HUES6 (cell line): ENCODE data around the gene PHTF1.

ENCODE experiments used
- H3K27ac ChIP-seq: 2 replicates; pipeline ENCODE4 v1.7.0; 2013; ENCODE audit warnings: low read depth, mild to moderate bottlenecking, low read length, inconsistent platforms
- H3K27me3 ChIP-seq: 2 replicates; pipeline ENCODE4 v1.6.1; 2013; ENCODE audit warnings: low read length; ENCODE audit not compliant: control insufficient read depth, insufficient read depth
- H3K36me3 ChIP-seq: 2 replicates; pipeline ENCODE4 v1.6.1; 2013; ENCODE audit warnings: low read length; ENCODE audit not compliant: control insufficient read depth, insufficient read depth
- H3K4me1 ChIP-seq: 2 replicates; pipeline ENCODE4 v1.6.1; 2013; ENCODE audit warnings: low read length; ENCODE audit not compliant: control insufficient read depth, insufficient read depth
- H3K4me3 ChIP-seq: 2 replicates; pipeline ENCODE4 v1.5.1; 2013; ENCODE audit warnings: low read depth, low read length
- H3K9ac ChIP-seq: one replicate; pipeline ENCODE4 v1.6.1; 2013; ENCODE audit warnings: mild to moderate bottlenecking, low read length
- H3K9me3 ChIP-seq: 2 replicates; pipeline ENCODE4 v1.6.1; 2013; ENCODE audit warnings: low read depth, low read length; ENCODE audit not compliant: control insufficient read depth, insufficient read depth

Gene PHTF1

GRCh38 chr1:113792471-113792870 is 33.2 kb upstream of the PHTF1 start:
- Histone ChIP-seq H3K27me3 (no peaks in the 10 kb centered on the region), H3K27ac (no peak overlapping the region), H3K9ac (no peak overlapping the region), H3K36me3 (peaks cover 29% of the 10 kb centered on the region), H3K4me3 (no peak overlapping the region), H3K4me1 (0 out of 2 replicates have a peak, but pooled peaks cover 7% of the 10 kb centered on the region), H3K9me3 (no peaks in the 10 kb centered on the region)

- H3K27me3 ChIP-seq: no peaks in the 10 kb centered on the region
- H3K4me3 ChIP-seq: no peak overlapping the region
- 0 out of 2 replicates have a peak, but pooled peaks cover 4% of the 10 kb centered on the region for H3K36me3 ChIP-seq
- no peak overlapping the region for H3K9ac ChIP-seq
- no peaks in the 10 kb centered on the region for H3K9me3 ChIP-seq
- no peak overlapping the region for H3K27ac ChIP-seq
- H3K4me1 ChIP-seq: peaks cover 13% of the 10 kb centered on the region
These were observed 29.5 kb upstream of the PHTF1 start for GRCh38 chr1:113788802-113789201.

DNA sequence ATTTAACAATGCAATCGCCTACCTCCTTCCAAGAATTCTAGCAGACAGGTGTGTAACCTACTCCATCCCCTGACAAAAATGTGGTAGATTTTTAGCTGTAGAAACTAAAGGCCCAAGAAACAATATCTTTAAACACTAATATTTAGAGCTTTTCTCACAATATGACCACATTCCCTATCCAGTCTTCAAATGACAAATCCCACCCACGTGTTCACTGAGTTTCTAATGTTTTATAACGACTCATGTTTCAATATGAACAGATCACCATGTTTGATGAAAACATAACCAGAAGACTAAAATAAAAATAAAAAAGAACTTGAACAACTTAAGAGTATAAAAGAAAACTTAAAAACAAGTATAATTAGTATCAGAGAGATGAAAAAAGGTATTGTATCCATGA is 28.4 kb upstream of the PHTF1 start:
- Histone ChIP-seq H3K36me3 (no peaks in the 10 kb centered on the region), H3K27me3 (no peaks in the 10 kb centered on the region), H3K9me3 (no peaks in the 10 kb centered on the region)

GRCh38 chr1:113786069-113786468 is 26.8 kb upstream of the PHTF1 start:
- Histone ChIP-seq H3K9ac (no peak overlapping the region), H3K36me3 (no peaks in the 10 kb centered on the region), H3K27ac (no peak overlapping the region)

More for the DNA sequence above, 28.4 kb upstream of the PHTF1 start:
- Histone ChIP-seq H3K27ac (no peak overlapping the region), H3K4me1 (peaks cover 18% of the 10 kb centered on the region), H3K9ac (no peak overlapping the region), H3K4me3 (no peak overlapping the region)

DNA sequence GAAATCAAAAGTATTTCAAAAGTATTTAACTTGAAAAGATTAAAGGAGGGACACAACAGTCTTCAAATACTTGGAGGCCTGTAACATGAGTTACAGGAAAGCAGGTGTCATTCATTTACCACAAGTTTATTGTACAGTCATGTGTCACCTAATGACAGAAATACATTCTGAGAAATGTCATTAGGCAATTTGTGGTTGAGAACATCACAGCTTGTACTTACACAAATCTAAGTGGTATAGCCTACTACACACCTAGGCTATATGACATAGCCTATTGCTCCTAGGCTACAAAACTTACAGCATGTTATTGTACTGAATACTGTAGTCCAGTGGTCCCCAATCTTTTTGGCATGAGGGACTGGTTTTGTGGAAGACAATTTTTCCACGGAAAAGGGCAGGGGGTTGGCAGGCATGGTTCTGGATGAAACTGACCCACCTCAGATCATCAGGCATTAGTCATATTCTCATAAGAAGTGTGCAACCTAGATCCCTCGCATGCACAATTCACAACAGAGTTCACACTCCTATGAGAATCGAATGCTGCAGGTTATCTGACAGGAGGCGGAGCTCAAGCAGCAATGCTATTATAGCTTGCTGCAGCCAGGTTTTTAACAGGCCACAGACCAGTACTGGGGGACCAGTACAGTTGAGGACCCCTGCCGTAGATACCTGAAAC is 25.0 kb upstream of the PHTF1 start:
- no peak overlapping the region for H3K4me3 ChIP-seq
- no peak overlapping the region for H3K9ac ChIP-seq
- H3K4me1 ChIP-seq: peaks cover 34% of the 10 kb centered on the region

More at GRCh38 chr1:113786069-113786468, 26.8 kb upstream of the PHTF1 start:
- H3K4me3 ChIP-seq: no peak overlapping the region
- H3K4me1 ChIP-seq: peaks cover 27% of the 10 kb centered on the region
- H3K27me3 ChIP-seq: no peaks in the 10 kb centered on the region
- H3K9me3 ChIP-seq: no peaks in the 10 kb centered on the region

DNA sequence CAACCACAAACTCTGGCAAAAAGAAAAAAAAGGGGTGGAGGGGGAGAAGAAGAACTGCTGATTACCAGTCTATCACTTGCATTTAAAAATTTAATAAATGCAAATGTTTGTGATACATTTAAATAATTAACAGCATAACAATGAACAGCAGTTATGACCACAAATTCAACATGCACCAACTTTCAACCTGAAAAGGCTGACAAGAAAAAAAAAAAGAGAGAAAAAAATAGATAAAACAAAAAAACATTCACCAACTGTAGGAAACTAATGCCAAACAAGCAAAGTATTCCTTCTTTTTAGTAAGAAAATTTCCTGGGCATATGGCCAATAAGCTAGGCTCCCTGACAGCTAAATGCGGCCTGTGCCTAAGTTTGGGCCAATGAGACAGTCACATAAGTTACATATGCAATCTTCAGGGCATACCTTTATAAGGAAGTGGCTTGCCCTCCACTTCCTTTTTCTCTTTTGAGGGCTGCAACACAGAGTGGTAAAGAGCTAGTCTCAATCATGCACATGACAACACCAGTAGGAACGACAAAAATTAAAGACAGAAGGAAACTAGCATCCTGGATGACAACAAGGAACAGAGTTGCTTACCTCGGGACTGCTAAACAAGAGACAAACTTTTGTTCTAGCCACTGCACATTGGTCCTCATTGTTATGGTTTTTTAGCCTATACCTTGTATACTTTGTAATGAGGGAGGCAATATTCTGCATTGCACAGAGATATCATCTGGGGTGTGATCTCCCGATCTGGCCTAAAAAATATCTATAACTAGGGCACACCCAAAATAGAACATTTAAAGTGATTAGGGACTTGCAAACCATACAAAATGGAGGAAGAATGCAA is 24.2 kb upstream of the PHTF1 start:
- Histone ChIP-seq H3K36me3 (no peaks in the 10 kb centered on the region), H3K27ac (no peak overlapping the region), H3K9ac (no peak overlapping the region), H3K27me3 (no peaks in the 10 kb centered on the region), H3K4me1 (peaks cover 28% of the 10 kb centered on the region), H3K9me3 (no peaks in the 10 kb centered on the region), H3K4me3 (no peak overlapping the region)

More for the DNA sequence above, 25.0 kb upstream of the PHTF1 start:
- no peaks in the 10 kb centered on the region for H3K27me3 ChIP-seq
- no peaks in the 10 kb centered on the region for H3K36me3 ChIP-seq
- H3K27ac ChIP-seq: no peak overlapping the region
- H3K9me3 ChIP-seq: no peaks in the 10 kb centered on the region

DNA sequence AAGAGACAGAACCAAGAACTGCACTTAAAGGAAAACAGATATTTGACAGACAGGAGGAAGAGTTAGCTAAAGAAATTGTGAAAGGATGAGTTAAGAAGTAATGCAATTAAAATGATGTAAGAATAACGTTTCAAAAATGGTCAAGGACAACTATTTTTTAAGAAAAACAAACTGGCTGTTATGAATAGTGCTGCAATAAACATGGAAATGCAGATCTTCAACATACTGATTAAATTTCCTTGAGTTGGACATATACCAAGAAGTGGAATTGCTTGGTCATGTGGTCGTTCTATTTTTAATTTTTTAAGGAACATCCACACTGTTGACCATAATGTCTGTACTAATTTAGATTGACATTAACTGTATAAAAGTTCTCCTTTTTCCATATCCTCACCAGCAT is 23.1 kb upstream of the PHTF1 start:
- H3K9ac ChIP-seq: no peak overlapping the region
- H3K4me1 ChIP-seq: peaks cover 28% of the 10 kb centered on the region
- H3K9me3 ChIP-seq: no peaks in the 10 kb centered on the region
- no peaks in the 10 kb centered on the region for H3K27me3 ChIP-seq
- no peaks in the 10 kb centered on the region for H3K36me3 ChIP-seq
- H3K27ac ChIP-seq: no peak overlapping the region
- H3K4me3 ChIP-seq: no peak overlapping the region

- no peak overlapping the region for H3K9ac ChIP-seq
- H3K36me3 ChIP-seq: peaks cover 15% of the 10 kb centered on the region
- peaks cover 22% of the 10 kb centered on the region for H3K4me1 ChIP-seq
- H3K9me3 ChIP-seq: no peaks in the 10 kb centered on the region
- no peak overlapping the region for H3K27ac ChIP-seq
- H3K27me3 ChIP-seq: no peaks in the 10 kb centered on the region
- H3K4me3 ChIP-seq: no peak overlapping the region
These were observed 21.3 kb upstream of the PHTF1 start for GRCh38 chr1:113780374-113781146.

- H3K9me3 ChIP-seq: no peaks in the 10 kb centered on the region
- H3K4me3 ChIP-seq: no peak overlapping the region
- H3K27ac ChIP-seq: no peak overlapping the region
- no peaks in the 10 kb centered on the region for H3K27me3 ChIP-seq
- H3K4me1 ChIP-seq: peaks cover 22% of the 10 kb centered on the region
- peaks cover 20% of the 10 kb centered on the region for H3K36me3 ChIP-seq
- H3K9ac ChIP-seq: no peak overlapping the region
These were observed 20.3 kb upstream of the PHTF1 start for GRCh38 chr1:113779542-113779941.

- Histone ChIP-seq H3K27me3 (no peaks in the 10 kb centered on the region), H3K9me3 (no peaks in the 10 kb centered on the region), H3K27ac (no peak overlapping the region), H3K4me1 (peaks cover 17% of the 10 kb centered on the region), H3K9ac (no peak overlapping the region), H3K36me3 (peaks cover 23% of the 10 kb centered on the region), H3K4me3 (no peak overlapping the region)
These were observed 18.3 kb upstream of the PHTF1 start for GRCh38 chr1:113777561-113777960.
